Neural cell (in vitro differentiated cells): Measurements from ENCODE around the gene SUSD4.

Experiments used
- EP300 ChIP-seq: fragments of 450-650 bp; conservative IDR thresholded peaks from 2 replicates; pipeline ENCODE4 v1.6.1; 2014; ENCODE audit warnings: antibody characterized with exemption, mild to moderate bottlenecking, moderate library complexity; ENCODE audit not compliant: poor library complexity, severe bottlenecking
- EZH2 ChIP-seq: fragments of 200-600, 300-800 bp; shearing (Covaris generic), sonication (generic); IDR thresholded peaks from 2 replicates; pipeline ENCODE4 v1.6.1; 2014; ENCODE audit warnings: antibody characterized with exemption, low read length, borderline replicate concordance, mild to moderate bottlenecking; ENCODE audit not compliant: insufficient read depth, poor library complexity, severe bottlenecking
- MXI1 ChIP-seq: fragments of 450-650 bp; conservative IDR thresholded peaks from 2 replicates; pipeline ENCODE4 v1.6.1; 2014; ENCODE audit warnings: antibody characterized with exemption, mild to moderate bottlenecking; ENCODE audit not compliant: poor library complexity, severe bottlenecking
- POLR2AphosphoS5 ChIP-seq: IDR thresholded peaks from 2 replicates; pipeline ENCODE4 v1.6.1; 2012
- RAD21 ChIP-seq: fragments of 450-650 bp; conservative IDR thresholded peaks from 2 replicates; pipeline ENCODE4 v1.6.1; 2014; ENCODE audit warnings: antibody characterized with exemption, mild to moderate bottlenecking, moderate library complexity
- SMC3 ChIP-seq: fragments of 450-650 bp; conservative IDR thresholded peaks from 2 replicates; pipeline ENCODE4 v1.6.1; 2014; ENCODE audit warnings: antibody characterized with exemption, mild to moderate bottlenecking, moderate library complexity; ENCODE audit not compliant: poor library complexity
- TAF1 ChIP-seq: IDR thresholded peaks from 2 replicates; pipeline ENCODE4 v1.6.1; 2012; ENCODE audit warnings: low read depth
- TF ChIP-seq, protein P1 (sequence below): fragments of 450-650 bp; IDR thresholded peaks from 2 replicates; pipeline ENCODE4 v1.5.1; 2014; ENCODE audit warnings: antibody characterized with exemption, mild to moderate bottlenecking, moderate library complexity; ENCODE audit not compliant: poor library complexity, severe bottlenecking

DNA sequence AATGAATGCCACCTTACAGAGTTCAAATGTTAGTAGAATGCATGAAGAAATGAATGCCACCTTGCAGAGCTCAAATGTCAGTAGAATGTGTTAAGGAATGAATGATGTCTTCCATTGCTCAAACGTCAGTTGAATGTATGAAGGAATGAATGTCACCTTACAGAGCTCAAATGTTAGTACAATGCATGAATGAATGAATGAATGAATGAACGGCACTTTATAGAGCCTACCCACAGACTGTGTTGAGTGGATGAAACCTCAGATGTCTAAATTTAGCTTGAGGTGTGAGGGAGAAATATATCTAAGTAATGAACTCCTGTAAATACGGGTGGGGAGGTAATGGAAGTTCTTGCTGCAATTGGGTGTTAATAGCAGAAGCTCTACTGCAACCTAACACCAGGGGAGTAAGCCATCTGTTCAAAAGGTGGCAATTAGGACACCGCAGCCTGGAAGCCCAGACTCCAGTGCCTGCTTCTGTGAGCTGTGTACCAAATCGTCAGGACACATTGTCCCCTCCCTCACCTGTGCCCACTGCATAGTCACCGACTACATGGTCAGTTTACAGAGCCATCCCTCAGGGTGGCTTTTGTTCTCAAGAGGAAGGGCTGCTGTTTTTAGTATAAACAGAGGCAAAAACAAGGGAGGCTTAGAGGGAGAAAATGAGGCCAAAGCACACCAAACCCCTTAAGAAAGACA, 26.7 kb downstream of the SUSD4 start:
- TF ChIP-seq, protein P1, sequence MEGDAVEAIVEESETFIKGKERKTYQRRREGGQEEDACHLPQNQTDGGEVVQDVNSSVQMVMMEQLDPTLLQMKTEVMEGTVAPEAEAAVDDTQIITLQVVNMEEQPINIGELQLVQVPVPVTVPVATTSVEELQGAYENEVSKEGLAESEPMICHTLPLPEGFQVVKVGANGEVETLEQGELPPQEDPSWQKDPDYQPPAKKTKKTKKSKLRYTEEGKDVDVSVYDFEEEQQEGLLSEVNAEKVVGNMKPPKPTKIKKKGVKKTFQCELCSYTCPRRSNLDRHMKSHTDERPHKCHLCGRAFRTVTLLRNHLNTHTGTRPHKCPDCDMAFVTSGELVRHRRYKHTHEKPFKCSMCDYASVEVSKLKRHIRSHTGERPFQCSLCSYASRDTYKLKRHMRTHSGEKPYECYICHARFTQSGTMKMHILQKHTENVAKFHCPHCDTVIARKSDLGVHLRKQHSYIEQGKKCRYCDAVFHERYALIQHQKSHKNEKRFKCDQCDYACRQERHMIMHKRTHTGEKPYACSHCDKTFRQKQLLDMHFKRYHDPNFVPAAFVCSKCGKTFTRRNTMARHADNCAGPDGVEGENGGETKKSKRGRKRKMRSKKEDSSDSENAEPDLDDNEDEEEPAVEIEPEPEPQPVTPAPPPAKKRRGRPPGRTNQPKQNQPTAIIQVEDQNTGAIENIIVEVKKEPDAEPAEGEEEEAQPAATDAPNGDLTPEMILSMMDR: no peak
- no peak for TF ChIP-seq EP300
- no peak for TF ChIP-seq TAF1
- no peak for TF ChIP-seq POLR2AphosphoS5
- no peak for TF ChIP-seq EZH2
- no peak for TF ChIP-seq SMC3
- no peak for TF ChIP-seq RAD21
- TF ChIP-seq MXI1: no peak
